Esophagus squamous epithelium (tissue), 5 donors: ENCODE measurements around the gene ECEL1. TPM values are rescaled to one million over a fixed set of nuclear protein-coding genes. Genes with fewer than 3 reads are reported as not detected.

Experiments used
- DNase-seq: peaks from one replicate; lab custom pipeline; 2025; lab: John Stamatoyannopoulos, UW
- H3K27ac ChIP-seq, 4 donors: fragments of 200-600 bp; sonication (generic); one replicate each; pipeline ENCODE4 v1.5.1; 2016 to 2019; ENCODE audit warnings: mild to moderate bottlenecking in 1 of 4
- H3K27me3 ChIP-seq, 4 donors: fragments of 200-600 bp; sonication (generic); 1 replicate in 3 of 4; 2 replicates in 1 of 4; pipeline versions ENCODE4 v1.5.1 to v1.6.0; 2017 to 2021; ENCODE audit warnings: antibody characterized with exemption in 1 of 4
- H3K36me3 ChIP-seq, 3 donors: fragments of 200-600 bp; sonication (generic); one replicate each; pipeline ENCODE4 v1.5.1; 2016 to 2019
- H3K4me1 ChIP-seq, 3 donors: fragments of 200-600 bp; sonication (generic); one replicate each; pipeline ENCODE4 v1.5.1; 2017 to 2019
- H3K4me3 ChIP-seq, 4 donors: fragments of 200-600 bp; sonication (generic); 1 replicate in 3 of 4; 2 replicates in 1 of 4; pipeline ENCODE4 v1.5.1; 2016 to 2019; ENCODE audit warnings: mild to moderate bottlenecking in 2 of 4, moderate library complexity in 1 of 4
- H3K9me3 ChIP-seq, 3 donors: fragments of 200-600 bp; sonication (generic); one replicate each; pipeline ENCODE4 v1.5.1; 2016 to 2019
- POLR2A ChIP-seq, 4 donors: fragments of 450-650 bp; IDR thresholded peaks; one replicate each; pipeline ENCODE4 v1.6.1; 2017; ENCODE audit warnings: antibody characterized with exemption in 4 of 4, mild to moderate bottlenecking in 4 of 4, moderate library complexity in 3 of 4
- WGBS, 2 donors: methylation state at CpG; one replicate each; pipeline ENCODE4 v1.1.5; 2018; 5-methylcytosine and 5-hydroxymethylcytosine counted together
- intact Hi-C: fragments of 100-400 bp; cut with DNase I; formaldehyde crosslinking; loops from one replicate; pipeline ENCODE4 v1.15.0; 2022
- total RNA-seq, 4 donors: library from RNA; depleted of rRNA; stranded (reverse); fragments of >200 nt; gene quantifications; one replicate each; pipeline ENCODE4 v1.1.0, GENCODE V29; 2016
- TF ChIP-seq, protein P1 (sequence below), 6 experiments: fragments of 450-650 bp in 4 of 6; fragments of 200-600 bp in 2 of 6; sonication (generic) in 2 of 6; IDR thresholded peaks; one replicate each; pipeline ENCODE4 v1.5.1; 2016 to 2019; ENCODE audit warnings: antibody characterized with exemption in 6 of 6, mild to moderate bottlenecking in 4 of 6, moderate library complexity in 4 of 6
- donor health status: DM: yes; HTN: yes; CAD: no.

The ECEL1 gene
- total RNA-seq, 4 donors from 2014 or later, result 0.19 TPM; not detected in 3

DNA sequence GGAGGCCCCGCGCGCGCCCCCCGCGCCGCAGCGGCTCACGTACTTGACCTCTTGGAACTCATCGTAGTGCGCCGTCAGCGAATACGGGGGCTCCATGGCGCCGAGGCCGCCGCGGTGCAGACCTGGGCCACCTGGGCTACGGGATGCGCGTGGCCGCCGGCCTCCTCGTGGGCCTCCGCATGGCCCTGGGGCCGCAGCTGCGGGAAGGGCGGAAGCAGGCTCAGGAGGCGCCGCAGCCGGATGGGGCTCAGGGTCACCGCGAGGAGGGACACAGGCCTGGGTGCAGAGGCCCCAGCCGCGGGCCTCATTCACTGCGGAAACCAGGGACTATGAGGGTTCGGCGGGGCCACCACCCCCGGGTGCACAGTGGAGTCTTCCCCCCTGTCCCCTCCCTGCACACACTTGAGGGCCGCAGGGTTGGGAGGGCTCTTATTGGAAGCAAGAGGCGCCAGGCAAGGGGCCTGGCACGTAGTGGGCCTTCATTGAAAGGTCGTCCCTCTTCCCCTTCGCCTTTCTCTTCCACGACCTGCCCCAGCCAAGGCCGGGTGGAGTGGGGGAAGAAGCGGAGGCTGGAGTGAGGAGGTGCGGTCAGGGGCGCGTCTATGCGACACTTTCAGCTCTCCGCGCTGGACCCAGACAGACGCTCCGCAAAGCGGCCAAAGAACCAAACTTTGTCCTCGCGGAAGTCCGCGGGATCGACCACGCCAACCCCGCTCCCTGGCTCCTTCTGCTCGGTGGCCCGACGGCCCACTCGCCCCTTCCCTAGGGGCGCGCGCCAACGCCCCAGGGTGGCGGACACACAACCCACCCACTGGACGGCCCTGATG, 863 bp downstream of the ECEL1 start:
- peaks cover 0 to 92% (median 14%) of the 10 kb centered on the region in 4 donors for H3K27me3 ChIP-seq
- no peaks in the 10 kb centered on the region for H3K36me3 ChIP-seq
- no peaks in the 10 kb centered on the region for H3K9me3 ChIP-seq
- H3K27ac ChIP-seq, result no peak overlapping the region
- H3K4me1 ChIP-seq, result peaks cover 8 to 31% (median 27%) of the 10 kb centered on the region in 3 donors
- peak overlapping the region in 2 of 4 donors; percentile 28 to 52 for H3K4me3 ChIP-seq
- no peak for DNase-seq
- intact Hi-C loops, result no loop called here
- WGBS, 2 donors, result 0 to 7% methylated on average over 3 to 8 of the region's 74 CpGs
- TF ChIP-seq, protein P1, sequence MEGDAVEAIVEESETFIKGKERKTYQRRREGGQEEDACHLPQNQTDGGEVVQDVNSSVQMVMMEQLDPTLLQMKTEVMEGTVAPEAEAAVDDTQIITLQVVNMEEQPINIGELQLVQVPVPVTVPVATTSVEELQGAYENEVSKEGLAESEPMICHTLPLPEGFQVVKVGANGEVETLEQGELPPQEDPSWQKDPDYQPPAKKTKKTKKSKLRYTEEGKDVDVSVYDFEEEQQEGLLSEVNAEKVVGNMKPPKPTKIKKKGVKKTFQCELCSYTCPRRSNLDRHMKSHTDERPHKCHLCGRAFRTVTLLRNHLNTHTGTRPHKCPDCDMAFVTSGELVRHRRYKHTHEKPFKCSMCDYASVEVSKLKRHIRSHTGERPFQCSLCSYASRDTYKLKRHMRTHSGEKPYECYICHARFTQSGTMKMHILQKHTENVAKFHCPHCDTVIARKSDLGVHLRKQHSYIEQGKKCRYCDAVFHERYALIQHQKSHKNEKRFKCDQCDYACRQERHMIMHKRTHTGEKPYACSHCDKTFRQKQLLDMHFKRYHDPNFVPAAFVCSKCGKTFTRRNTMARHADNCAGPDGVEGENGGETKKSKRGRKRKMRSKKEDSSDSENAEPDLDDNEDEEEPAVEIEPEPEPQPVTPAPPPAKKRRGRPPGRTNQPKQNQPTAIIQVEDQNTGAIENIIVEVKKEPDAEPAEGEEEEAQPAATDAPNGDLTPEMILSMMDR (IDR thresholded peaks at IDR 0.05), result no peak
- no peak for TF ChIP-seq POLR2A (IDR thresholded peaks at IDR 0.05)

DNA sequence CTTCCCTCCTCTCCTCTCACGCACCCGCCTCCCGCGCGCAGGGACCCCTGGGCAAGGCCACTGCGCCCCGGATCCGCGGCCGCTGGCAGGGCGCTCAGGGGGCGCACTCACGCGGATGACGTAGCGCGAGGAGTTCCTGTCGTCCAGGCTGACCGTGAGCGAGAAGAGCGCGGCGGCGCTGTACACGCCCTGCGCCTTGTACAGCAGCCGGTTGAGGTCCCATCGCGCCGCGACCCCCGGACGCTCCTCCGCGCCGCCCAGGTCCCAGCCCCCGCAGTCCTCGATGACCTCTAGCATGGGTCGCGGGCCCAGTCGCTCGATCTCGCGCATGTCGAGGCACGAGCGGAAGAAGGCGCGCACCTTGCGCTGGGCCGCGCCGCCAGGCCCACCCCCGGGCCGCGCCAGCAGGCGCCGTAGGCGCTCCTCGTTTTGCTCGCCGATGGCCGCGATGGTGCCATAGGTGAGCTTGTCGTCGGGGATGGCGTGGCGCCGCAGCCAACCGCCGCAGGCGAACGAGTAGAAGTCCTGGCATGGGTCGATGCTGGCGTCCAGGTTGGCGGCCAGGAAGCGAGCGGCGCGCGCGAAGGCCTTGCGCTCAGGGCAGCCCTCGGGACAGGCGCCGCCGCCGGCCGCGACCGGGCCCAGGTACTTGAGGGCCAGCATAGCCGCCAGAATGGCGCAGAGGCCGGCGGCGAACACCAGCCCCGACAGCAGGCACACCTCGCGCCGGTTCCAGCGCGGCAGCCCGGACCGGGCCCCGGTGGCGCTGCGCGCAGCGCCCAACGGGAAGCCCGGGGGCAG, 1.7 kb downstream of the ECEL1 start:
- TF ChIP-seq POLR2A (IDR thresholded peaks at IDR 0.05), result no peak
- TF ChIP-seq, protein P1 (IDR thresholded peaks at IDR 0.05), result no peak
- peak overlapping the region in 1 of 4 donors; percentile 16 for H3K4me3 ChIP-seq
- peaks cover 8 to 31% (median 27%) of the 10 kb centered on the region in 3 donors for H3K4me1 ChIP-seq
- DNase-seq, result no peak
- H3K27me3 ChIP-seq, result peaks cover 0 to 100% (median 14%) of the 10 kb centered on the region in 4 donors
- intact Hi-C loops, result no loop called here
- no peak overlapping the region for H3K27ac ChIP-seq
- H3K9me3 ChIP-seq, result no peaks in the 10 kb centered on the region
- 14% methylated on average over 17 of the region's 111 CpGs; no CpG with 5 or more reads in 1 of the 2 donors for WGBS, 2 donors
- no peaks in the 10 kb centered on the region for H3K36me3 ChIP-seq

DNA sequence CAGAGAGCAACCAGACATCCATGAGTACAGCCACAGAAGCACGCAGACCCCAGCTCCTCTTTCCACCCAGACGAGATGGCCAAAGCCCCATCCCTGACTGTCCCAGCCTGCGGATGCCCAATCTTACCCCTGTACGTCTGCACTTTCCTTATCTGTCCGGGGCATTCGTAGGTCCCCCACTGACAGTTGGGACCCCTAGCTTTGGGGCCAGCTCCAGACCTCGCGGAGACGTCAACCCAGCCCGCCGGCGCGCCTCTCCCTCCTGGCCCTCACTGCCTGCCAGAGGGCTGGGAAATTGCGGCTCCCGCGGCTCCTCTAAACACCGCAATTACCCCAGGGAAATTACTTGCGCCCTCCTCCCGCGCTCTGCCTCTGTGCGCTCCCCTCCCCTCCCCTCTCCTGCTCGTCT, 2.3 kb downstream of the ECEL1 start:
- Histone ChIP-seq H3K27ac (no peak overlapping the region), H3K36me3 (no peaks in the 10 kb centered on the region), H3K4me3 (peak overlapping the region in 1 of 4 donors; percentile 16), H3K4me1 (peaks cover 8 to 31% (median 27%) of the 10 kb centered on the region in 3 donors), H3K9me3 (no peaks in the 10 kb centered on the region), H3K27me3 (peaks cover 0 to 100% (median 14%) of the 10 kb centered on the region in 4 donors)
- no peak for DNase-seq
- intact Hi-C loops, result no loop called here
- 8 to 17% methylated on average over 19 to 20 of the region's 22 CpGs for WGBS, 2 donors
- no peak for TF ChIP-seq POLR2A (IDR thresholded peaks at IDR 0.05)
- TF ChIP-seq, protein P1 (IDR thresholded peaks at IDR 0.05), result no peak

DNA sequence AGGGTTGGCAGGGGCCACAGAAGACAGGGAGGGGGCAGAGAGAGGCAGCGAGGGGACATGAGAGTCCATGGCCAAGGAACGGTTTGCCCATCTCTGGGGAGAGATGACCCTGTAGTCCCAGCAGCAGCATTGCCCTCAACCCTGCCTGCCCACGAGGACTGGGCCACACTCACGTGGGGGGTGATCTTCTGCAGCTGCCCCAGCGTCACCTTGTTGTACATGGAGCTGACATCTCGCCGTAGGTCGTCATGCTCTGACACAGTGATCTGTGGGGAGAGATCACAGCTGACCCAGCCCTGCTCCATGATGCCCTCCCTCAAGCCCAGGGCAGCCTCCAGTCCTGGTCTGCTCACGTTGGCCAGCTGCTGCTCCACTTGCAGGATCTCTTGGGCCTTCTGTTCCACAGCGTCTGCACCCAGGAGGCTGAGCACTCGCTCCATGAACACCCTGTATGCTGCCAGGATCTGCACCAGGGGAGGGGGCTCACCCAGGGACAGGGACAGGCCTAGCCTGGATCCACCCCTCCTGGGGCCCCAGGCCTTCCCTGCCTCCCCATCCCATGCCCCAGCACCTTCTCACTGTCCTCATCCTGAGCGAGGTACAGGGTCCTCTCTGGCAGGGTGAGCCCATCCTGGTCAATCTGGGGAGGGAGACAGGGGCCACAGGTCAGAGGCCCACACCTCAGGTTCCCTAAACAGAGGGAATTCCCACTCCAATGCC, 2.8 kb downstream of the ECEL1 start:
- Histone ChIP-seq H3K27ac (no peak overlapping the region), H3K27me3 (peaks cover 0 to 100% (median 14%) of the 10 kb centered on the region in 4 donors), H3K36me3 (no peaks in the 10 kb centered on the region), H3K4me1 (peaks cover 8 to 31% (median 27%) of the 10 kb centered on the region in 3 donors), H3K9me3 (no peaks in the 10 kb centered on the region), H3K4me3 (no peak overlapping the region)
- no peak for TF ChIP-seq POLR2A (IDR thresholded peaks at IDR 0.05)
- TF ChIP-seq, protein P1 (IDR thresholded peaks at IDR 0.05), result no peak
- no peak for DNase-seq
- 71 to 77% methylated on average over 7 to 8 of the region's 12 CpGs for WGBS, 2 donors
- intact Hi-C loops, result no loop called here
